Kidney (tissue), 14 donors: ENCODE data around the gene TREM1. TPM values are rescaled to one million over a fixed set of nuclear protein-coding genes. Genes with fewer than 3 reads are reported as not detected.

ENCODE experiments used
- DNase-seq, 5 donors: peaks; one replicate each; pipeline ENCODE4 v3.0.0-alpha.2; 2013 to 2020
- FAIRE-seq: peaks from 2 replicates; lab custom pipeline; 2012; peaks lifted over from hg19 to GRCh38; lab: Jason Lieb, UNC
- H3K27ac ChIP-seq, 2 donors: one replicate each; pipeline ENCODE4 v1.7.0; 2013; ENCODE audit warnings: low read depth in 2 of 2, low read length in 2 of 2, inconsistent platforms in 1 of 2
- H3K27me3 ChIP-seq: one replicate; pipeline ENCODE4 v1.7.1; 2013; ENCODE audit warnings: low read length, inconsistent platforms; ENCODE audit not compliant: control insufficient read depth, insufficient read depth
- H3K36me3 ChIP-seq, 3 donors: one replicate each; pipeline versions ENCODE4 v1.7.0 to v1.7.1; 2013; ENCODE audit warnings: low read length in 3 of 3, control low read depth in 1 of 3, inconsistent platforms in 1 of 3; ENCODE audit not compliant: insufficient read depth in 3 of 3, control insufficient read depth in 2 of 3
- H3K4me1 ChIP-seq, 3 donors: one replicate each; pipeline versions ENCODE4 v1.7.0 to v1.7.1; 2013; ENCODE audit warnings: low read length in 3 of 3, inconsistent platforms in 1 of 3, low read depth in 1 of 3; ENCODE audit not compliant: control insufficient read depth in 2 of 3, insufficient read depth in 2 of 3
- H3K4me3 ChIP-seq, 3 donors: one replicate each; pipeline versions ENCODE4 v1.7.0 to v1.8.1; 2013; ENCODE audit warnings: low read length in 3 of 3, control low read depth in 1 of 3, inconsistent platforms in 1 of 3
- H3K9ac ChIP-seq, 3 donors: one replicate each; pipeline versions ENCODE4 v1.7.0 to v1.7.1; 2013; ENCODE audit warnings: low read length in 3 of 3, control low read depth in 1 of 3, inconsistent platforms in 1 of 3
- H3K9me3 ChIP-seq, 3 donors: one replicate each; pipeline versions ENCODE4 v1.7.0 to v1.7.1; 2013; ENCODE audit warnings: low read length in 3 of 3, control low read depth in 1 of 3, inconsistent platforms in 1 of 3; ENCODE audit not compliant: control insufficient read depth in 2 of 3, insufficient read depth in 1 of 3
- CTCF ChIP-seq: IDR thresholded peaks from 3 replicates; pipeline ENCODE4 v1.5.1; 2012; ENCODE audit warnings: mild to moderate bottlenecking, moderate library complexity, borderline replicate concordance; ENCODE audit not compliant: insufficient read depth; ENCODE audit errors: extremely low read depth
- intact Hi-C: fragments of 100-400 bp; cut with DNase I; formaldehyde crosslinking; loops from one replicate; pipeline ENCODE4 v1.11.1; 2022
- polyA plus RNA-seq: library from polyadenylated mRNA; stranded (reverse); fragments of 350-450 nt; fragmentation: Illumina TruSeq; extraction: RNeasy Lipid Tissue Mini Kit (QIAGEN cat#74804); gene quantifications from one replicate; pipeline ENCODE4 v1.2.3, GENCODE V29; 2014; ENCODE audit warnings: low read depth, low replicate concordance; ENCODE audit not compliant: insufficient read depth
- total RNA-seq: library from RNA; stranded (reverse); fragmentation: NEBNext Ultra II Directional; extraction: Animal tissue kit (Norgen Biotek cat#: 25700); gene quantifications from one replicate; pipeline ENCODE4 v1.2.1, GENCODE V29; 2021
- donor health status: control.
- donor health status: control.
- donor health status: control.
- donor health status: control.
- donor health status: control.
- donor health status: DM: yes; HTN: yes; CAD: no.
- donor health status: Normal renal cell carcinoma (clear cell type).

Gene TREM1
- total and polyA plus RNA-seq, 2 donors from 2014 or later = 1.4 TPM; not detected in 1

GRCh38 chr6:41271901-41272395 lies 14.5 kb downstream of the TREM1 start:
- H3K9me3 ChIP-seq = no peaks in the 10 kb centered on the region
- no peak overlapping the region for H3K27ac ChIP-seq
- no peaks in the 10 kb centered on the region for H3K4me1 ChIP-seq
- H3K4me3 ChIP-seq = no peak overlapping the region
- no peak for TF ChIP-seq CTCF
- FAIRE-seq (no peak), DNase-seq (peak in 2 of 5 donors; percentile 13 to 79)
- H3K9ac ChIP-seq = no peak overlapping the region
- intact Hi-C loops = no loop called here
- H3K27me3 ChIP-seq = no peaks in the 10 kb centered on the region
- H3K36me3 ChIP-seq = no peaks in the 10 kb centered on the region

GRCh38 chr6:41269716-41270115 lies 16.8 kb downstream of the TREM1 start:
- FAIRE-seq = no peak

DNA sequence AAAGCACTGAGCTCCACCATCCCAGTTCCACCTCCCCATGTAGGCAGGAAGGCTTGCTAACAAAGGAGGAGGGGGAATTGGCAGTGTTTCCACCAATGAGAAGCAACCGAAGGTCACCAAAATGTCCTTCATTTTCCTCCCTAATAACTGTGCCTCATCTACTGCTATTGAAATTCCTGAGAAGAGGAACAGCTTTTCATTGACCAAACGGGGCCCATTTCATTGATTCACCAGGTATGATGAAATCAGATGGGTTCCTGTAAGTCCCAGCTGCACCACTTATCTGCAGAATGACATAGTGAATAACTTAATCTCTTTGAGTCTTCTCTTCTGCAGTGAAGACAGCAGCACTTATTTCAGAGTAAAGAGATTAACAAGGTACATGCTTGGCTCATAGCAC lies 17.3 kb downstream of the TREM1 start:
- intact Hi-C loops = no loop called here
- no peak for DNase-seq
- Histone ChIP-seq H3K27ac (no peak overlapping the region), H3K9me3 (no peaks in the 10 kb centered on the region), H3K36me3 (no peaks in the 10 kb centered on the region), H3K4me3 (no peak overlapping the region), H3K4me1 (no peaks in the 10 kb centered on the region), H3K9ac (no peak overlapping the region), H3K27me3 (no peaks in the 10 kb centered on the region)
- no peak for FAIRE-seq
- no peak for TF ChIP-seq CTCF

More at GRCh38 chr6:41269716-41270115, 16.8 kb downstream of the TREM1 start:
- H3K27ac ChIP-seq = no peak overlapping the region
- no peaks in the 10 kb centered on the region for H3K9me3 ChIP-seq
- H3K4me3 ChIP-seq = no peak overlapping the region
- intact Hi-C loops = no loop called here
- DNase-seq = peak in 1 of 5 donors; percentile 26
- H3K36me3 ChIP-seq = no peaks in the 10 kb centered on the region
- H3K4me1 ChIP-seq = no peaks in the 10 kb centered on the region
- no peak for TF ChIP-seq CTCF
- no peak overlapping the region for H3K9ac ChIP-seq
- H3K27me3 ChIP-seq = no peaks in the 10 kb centered on the region

- DNase-seq (peak in 1 of 5 donors; percentile 2), FAIRE-seq (no peak)
- Histone ChIP-seq H3K9ac (no peak overlapping the region), H3K4me3 (no peak overlapping the region), H3K4me1 (no peaks in the 10 kb centered on the region), H3K9me3 (peaks cover 0 to under 1% (median 0%) of the 10 kb centered on the region in 3 donors), H3K27ac (no peak overlapping the region), H3K27me3 (no peaks in the 10 kb centered on the region), H3K36me3 (no peaks in the 10 kb centered on the region)
- intact Hi-C loops = no loop called here
- TF ChIP-seq CTCF = no peak
These were observed 18.0 kb downstream of the TREM1 start for GRCh38 chr6:41268478-41268877.
